Suprapubic skin (tissue), 4 donors: ENCODE data around the gene RXRA.

Experiments
- CTCF ChIP-seq, 2 donors: fragments of 200-600 bp in 1 of 2; fragments of 450-650 bp in 1 of 2; sonication (generic) in 1 of 2; IDR thresholded peaks; one replicate each; pipeline ENCODE4 v1.5.1; 2016 to 2019; ENCODE audit warnings: antibody characterized with exemption in 2 of 2, mild to moderate bottlenecking in 1 of 2, moderate library complexity in 1 of 2
- EP300 ChIP-seq: sonication (generic); formaldehyde crosslinking; IDR thresholded peaks from one replicate; pipeline ENCODE4 v1.6.1; 2017; ENCODE audit warnings: antibody characterized with exemption
- POLR2A ChIP-seq, 2 donors: fragments of 450-650 bp; IDR thresholded peaks; one replicate each; pipeline ENCODE4 v1.6.1; 2017; ENCODE audit warnings: antibody characterized with exemption in 2 of 2, mild to moderate bottlenecking in 2 of 2, moderate library complexity in 2 of 2
- POLR2AphosphoS5 ChIP-seq, 3 donors: sonication (generic); formaldehyde crosslinking; IDR thresholded peaks; one replicate each; pipeline ENCODE4 v1.6.1; 2017; ENCODE audit warnings: antibody characterized with exemption in 3 of 3

- no peak for TF ChIP-seq CTCF (IDR thresholded peaks at IDR 0.05)
- no peak for TF ChIP-seq POLR2AphosphoS5 (IDR thresholded peaks at IDR 0.05)
- TF ChIP-seq EP300: no peak
- no peak for TF ChIP-seq POLR2A (IDR thresholded peaks at IDR 0.05)
These were observed 158.2 kb downstream of the RXRA start for GRCh38 chr9:134484479-134484878.
